ENCODE data around the gene WIPF1.

DNA sequence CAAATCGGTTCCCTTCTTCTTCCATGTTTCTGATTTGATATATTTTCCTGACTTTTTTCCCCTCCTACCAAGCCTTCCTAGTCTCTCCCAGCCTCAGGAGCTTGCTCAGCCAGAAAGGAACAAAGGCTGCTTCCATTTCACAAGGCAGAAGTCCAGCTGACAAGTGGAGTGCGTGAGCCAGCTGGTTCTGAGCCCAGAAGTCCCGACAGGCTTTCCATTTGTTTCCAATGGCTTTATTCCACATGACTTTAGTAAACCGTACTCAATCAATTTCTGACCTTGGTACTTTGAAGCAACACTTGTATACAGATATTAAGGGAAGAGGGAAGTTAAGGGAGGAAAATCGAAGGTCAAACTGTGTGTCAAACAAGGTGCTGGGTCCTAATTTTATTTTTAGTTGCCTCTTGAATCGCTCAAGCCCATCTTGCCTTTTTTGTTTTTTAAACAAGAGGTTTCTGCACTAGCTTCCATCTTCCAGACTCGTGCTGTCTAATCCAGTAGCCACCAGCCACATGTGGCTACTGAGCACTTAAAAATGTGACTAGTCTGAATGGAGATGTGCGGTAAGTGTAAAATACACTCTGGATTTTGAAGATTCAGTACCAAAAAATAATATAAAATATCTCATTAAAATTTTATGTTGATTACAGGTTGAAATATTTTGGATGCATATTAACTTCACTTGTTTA lies 36.2 kb downstream of the WIPF1 start:
- TF ChIP-seq ELF4 (CRISPR knock-in tag; IDR thresholded peaks at IDR 0.05; ENCODE audit: borderline replicate concordance), result no peak
- TF ChIP-seq, protein P1, sequence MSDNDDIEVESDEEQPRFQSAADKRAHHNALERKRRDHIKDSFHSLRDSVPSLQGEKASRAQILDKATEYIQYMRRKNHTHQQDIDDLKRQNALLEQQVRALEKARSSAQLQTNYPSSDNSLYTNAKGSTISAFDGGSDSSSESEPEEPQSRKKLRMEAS (IDR thresholded peaks at IDR 0.05), result no peak
